Measurements from ENCODE around the gene IMPA2.
A peak's percentile ranks its signal among the peaks of the same experiment; 100 is the strongest.

The IMPA2 gene

GRCh38 chr18:11978956-11979355 is 2.4 kb upstream of the IMPA2 start:
- no peak overlapping the region for H2BK12ac ChIP-seq (ENCODE audit: low read length)
- no peak overlapping the region for H3K4me3 ChIP-seq (ENCODE audit: low read depth, low read length)
- peak in 1 of 2 donors; percentile 51 for DNase-seq
- H3K14ac ChIP-seq (ENCODE audit: low read length) = no peak overlapping the region
- H4K8ac ChIP-seq (ENCODE audit: low read depth, low read length) = no peak overlapping the region
- peaks cover 4% of the 10 kb centered on the region for H3K79me2 ChIP-seq (ENCODE audit: control insufficient read depth, insufficient read depth, low read length, poor library complexity)
- no peak overlapping the region for H2AFZ ChIP-seq (ENCODE audit: insufficient read depth, low read length, poor library complexity)
- H3K27ac ChIP-seq (ENCODE audit: low read depth, low read length) = no peak overlapping the region
- peaks cover 10% of the 10 kb centered on the region for H3K79me1 ChIP-seq (ENCODE audit: low read length)
- no peaks in the 10 kb centered on the region for H3K9me3 ChIP-seq (ENCODE audit: insufficient read depth, low read depth, low read length)
- no peak overlapping the region for H4K12ac ChIP-seq (ENCODE audit: low read depth, low read length)
- no peak overlapping the region for H2BK120ac ChIP-seq (ENCODE audit: insufficient read depth, low read length, poor library complexity)
- no peak overlapping the region for H2BK5ac ChIP-seq (ENCODE audit: low read depth, low read length, poor library complexity)
- H3K23ac ChIP-seq (ENCODE audit: low read length) = no peak overlapping the region
- H3K4me1 ChIP-seq (ENCODE audit: control insufficient read depth in 1 of 2, insufficient read depth in 2 of 2, low read length in 2 of 2) = peaks cover 3 to 10% of the 10 kb centered on the region in 2 experiments
- H3K4me2 ChIP-seq (ENCODE audit: low read length) = no peak overlapping the region
- no CpG with 5 or more reads among the region's 4 CpGs for WGBS (ENCODE audit: extremely low coverage, insufficient coverage, insufficient read length)
- no peak overlapping the region for H3K18ac ChIP-seq (ENCODE audit: low read length)
- no peak overlapping the region for H3K9ac ChIP-seq (ENCODE audit: low read length)
- H4K91ac ChIP-seq (ENCODE audit: low read depth, low read length) = no peak overlapping the region
- no peak overlapping the region for H2AK5ac ChIP-seq (ENCODE audit: low read length)
- H3K36me3 ChIP-seq (ENCODE audit: control insufficient read depth in 1 of 2, insufficient read depth in 2 of 2, low read length in 2 of 2) = no peaks in the 10 kb centered on the region
- H3K27me3 ChIP-seq (ENCODE audit: insufficient read depth, low read length) = no peaks in the 10 kb centered on the region
- H3K4ac ChIP-seq (ENCODE audit: low read depth, low read length) = no peak overlapping the region

GRCh38 chr18:11980163-11980493 is 1.2 kb upstream of the IMPA2 start:
- Histone ChIP-seq H4K91ac (ENCODE audit: low read depth, low read length) (peak overlapping the region; percentile 67), H3K4me2 (ENCODE audit: low read length) (peak overlapping the region; percentile 77), H3K9me3 (ENCODE audit: insufficient read depth, low read depth, low read length) (no peaks in the 10 kb centered on the region), H2AFZ (ENCODE audit: insufficient read depth, low read length, poor library complexity) (peak overlapping the region; percentile 33), H3K14ac (ENCODE audit: low read length) (peak overlapping the region; percentile 43), H3K79me2 (ENCODE audit: control insufficient read depth, insufficient read depth, low read length, poor library complexity) (peaks cover 4% of the 10 kb centered on the region), H3K4me1 (ENCODE audit: control insufficient read depth in 1 of 2, insufficient read depth in 2 of 2, low read length in 2 of 2) (peaks cover 3 to 12% of the 10 kb centered on the region in 2 experiments), H2BK12ac (ENCODE audit: low read length) (no peak overlapping the region), H3K9ac (ENCODE audit: low read length) (peak overlapping the region; percentile 62), H3K36me3 (ENCODE audit: control insufficient read depth in 1 of 2, insufficient read depth in 2 of 2, low read length in 2 of 2) (no peaks in the 10 kb centered on the region), H3K4me3 (ENCODE audit: low read depth, low read length) (peak overlapping the region; percentile 82), H2AK5ac (ENCODE audit: low read length) (no peak overlapping the region), H3K18ac (ENCODE audit: low read length) (peak overlapping the region; percentile 13), H4K12ac (ENCODE audit: low read depth, low read length) (peak overlapping the region; percentile 10), H3K23ac (ENCODE audit: low read length) (no peak overlapping the region), H4K8ac (ENCODE audit: low read depth, low read length) (peak overlapping the region; percentile 76), H2BK5ac (ENCODE audit: low read depth, low read length, poor library complexity) (peak overlapping the region; percentile 60), H3K4ac (ENCODE audit: low read depth, low read length) (peak overlapping the region; percentile 23), H2BK120ac (ENCODE audit: insufficient read depth, low read length, poor library complexity) (peak overlapping the region; percentile 62), H3K79me1 (ENCODE audit: low read length) (peaks cover 10% of the 10 kb centered on the region), H3K27me3 (ENCODE audit: insufficient read depth, low read length) (no peaks in the 10 kb centered on the region), H3K27ac (ENCODE audit: low read depth, low read length) (peak overlapping the region; percentile 83)
- WGBS (ENCODE audit: extremely low coverage, insufficient coverage, insufficient read length) = no CpG with 5 or more reads among the region's 11 CpGs
- no peak for DNase-seq

GRCh38 chr18:11980494-11981191 is 664 bp upstream of the IMPA2 start:
- Histone ChIP-seq H2BK12ac (ENCODE audit: low read length) (no peak overlapping the region), H2AK5ac (ENCODE audit: low read length) (no peak overlapping the region)

GRCh38 chr18:11981543-11982366 is 448 bp downstream of the IMPA2 start:
- no peaks in the 10 kb centered on the region for H3K36me3 ChIP-seq (ENCODE audit: control insufficient read depth in 1 of 2, insufficient read depth in 2 of 2, low read length in 2 of 2)
- H4K8ac ChIP-seq (ENCODE audit: low read depth, low read length) = peak overlapping the region; percentile 69
- H3K4me2 ChIP-seq (ENCODE audit: low read length) = peak overlapping the region; percentile 95
- no CpG with 5 or more reads among the region's 71 CpGs for WGBS (ENCODE audit: extremely low coverage, insufficient coverage, insufficient read length)
- peak; percentile 44 to 70 for DNase-seq
- no peak overlapping the region for H2BK5ac ChIP-seq (ENCODE audit: low read depth, low read length, poor library complexity)
- no peak overlapping the region for H2BK120ac ChIP-seq (ENCODE audit: insufficient read depth, low read length, poor library complexity)
- H3K27ac ChIP-seq (ENCODE audit: low read depth, low read length) = peak overlapping the region; percentile 48
- H4K91ac ChIP-seq (ENCODE audit: low read depth, low read length) = no peak overlapping the region
- peak overlapping the region; percentile 38 for H3K18ac ChIP-seq (ENCODE audit: low read length)
- H3K27me3 ChIP-seq (ENCODE audit: insufficient read depth, low read length) = no peaks in the 10 kb centered on the region
- peak overlapping the region; percentile 91 for H2AFZ ChIP-seq (ENCODE audit: insufficient read depth, low read length, poor library complexity)
- no peak overlapping the region for H2AK5ac ChIP-seq (ENCODE audit: low read length)
- peaks cover 10% of the 10 kb centered on the region for H3K79me1 ChIP-seq (ENCODE audit: low read length)
- no peak overlapping the region for H2BK12ac ChIP-seq (ENCODE audit: low read length)
- no peak overlapping the region for H3K4ac ChIP-seq (ENCODE audit: low read depth, low read length)
- H3K9me3 ChIP-seq (ENCODE audit: insufficient read depth, low read depth, low read length) = no peaks in the 10 kb centered on the region
- no peak overlapping the region for H4K12ac ChIP-seq (ENCODE audit: low read depth, low read length)
- no peak overlapping the region for H3K9ac ChIP-seq (ENCODE audit: low read length)
- no peak overlapping the region for H3K23ac ChIP-seq (ENCODE audit: low read length)
- peak overlapping the region; percentile 48 for H3K14ac ChIP-seq (ENCODE audit: low read length)
- peaks cover 6% of the 10 kb centered on the region for H3K79me2 ChIP-seq (ENCODE audit: control insufficient read depth, insufficient read depth, low read length, poor library complexity)
- peaks cover 3 to 12% of the 10 kb centered on the region in 2 experiments for H3K4me1 ChIP-seq (ENCODE audit: control insufficient read depth in 1 of 2, insufficient read depth in 2 of 2, low read length in 2 of 2)
- peak overlapping the region; percentile 82 for H3K4me3 ChIP-seq (ENCODE audit: low read depth, low read length)

More at GRCh38 chr18:11980494-11981191, 664 bp upstream of the IMPA2 start:
- WGBS (ENCODE audit: extremely low coverage, insufficient coverage, insufficient read length) = no CpG with 5 or more reads among the region's 76 CpGs
- peak overlapping the region; percentile 10 for H4K12ac ChIP-seq (ENCODE audit: low read depth, low read length)
- H3K27ac ChIP-seq (ENCODE audit: low read depth, low read length) = peak overlapping the region; percentile 83
- no peaks in the 10 kb centered on the region for H3K36me3 ChIP-seq (ENCODE audit: control insufficient read depth in 1 of 2, insufficient read depth in 2 of 2, low read length in 2 of 2)
- peak overlapping the region; percentile 43 for H3K14ac ChIP-seq (ENCODE audit: low read length)
- peak overlapping the region; percentile 60 for H2BK5ac ChIP-seq (ENCODE audit: low read depth, low read length, poor library complexity)
- H3K23ac ChIP-seq (ENCODE audit: low read length) = no peak overlapping the region
- DNase-seq = peak; percentile 99 to 100
- H4K91ac ChIP-seq (ENCODE audit: low read depth, low read length) = peak overlapping the region; percentile 67
- H3K18ac ChIP-seq (ENCODE audit: low read length) = peak overlapping the region; percentile 13
- H3K4me1 ChIP-seq (ENCODE audit: control insufficient read depth in 1 of 2, insufficient read depth in 2 of 2, low read length in 2 of 2) = peaks cover 3 to 12% of the 10 kb centered on the region in 2 experiments
- H3K79me2 ChIP-seq (ENCODE audit: control insufficient read depth, insufficient read depth, low read length, poor library complexity) = peaks cover 5% of the 10 kb centered on the region
- peak overlapping the region; percentile 77 for H3K4me2 ChIP-seq (ENCODE audit: low read length)
- H3K4ac ChIP-seq (ENCODE audit: low read depth, low read length) = peak overlapping the region; percentile 23
- peaks cover 10% of the 10 kb centered on the region for H3K79me1 ChIP-seq (ENCODE audit: low read length)
- peak overlapping the region; percentile 82 for H3K4me3 ChIP-seq (ENCODE audit: low read depth, low read length)
- H3K27me3 ChIP-seq (ENCODE audit: insufficient read depth, low read length) = no peaks in the 10 kb centered on the region
- peak overlapping the region; percentile 62 for H3K9ac ChIP-seq (ENCODE audit: low read length)
- H2BK120ac ChIP-seq (ENCODE audit: insufficient read depth, low read length, poor library complexity) = peak overlapping the region; percentile 62
- H3K9me3 ChIP-seq (ENCODE audit: insufficient read depth, low read depth, low read length) = no peaks in the 10 kb centered on the region
- H4K8ac ChIP-seq (ENCODE audit: low read depth, low read length) = peak overlapping the region; percentile 76
- H2AFZ ChIP-seq (ENCODE audit: insufficient read depth, low read length, poor library complexity) = peak overlapping the region; percentile 42
